DOHH2 (cell line): ENCODE data around the gene ERVK3-1.

Source experiments
- CTCF ChIP-seq: fragments of 200-600 bp; sonication (generic); IDR thresholded peaks from one replicate; pipeline ENCODE4 v1.5.1; 2014; ENCODE audit warnings: antibody characterized with exemption, mild to moderate bottlenecking, low read depth, low read length; ENCODE audit not compliant: poor library complexity, severe bottlenecking
- EZH2phosphoT487 ChIP-seq: fragments of 200-600 bp; sonication (generic); IDR thresholded peaks from 2 replicates; pipeline ENCODE4 v1.6.1; 2017; ENCODE audit warnings: borderline replicate concordance, mild to moderate bottlenecking, antibody characterized with exemption, low read length, moderate library complexity, mixed read lengths

- TF ChIP-seq CTCF (no peak), EZH2phosphoT487 (no peak)
Measured at GRCh38 chr19:58353717-58354477, 48.7 kb downstream of the ERVK3-1 start.
